Large intestine (tissue), 12 donors: ENCODE measurements around the gene TNFRSF6B. TPM values are rescaled to one million over a fixed set of nuclear protein-coding genes. Genes with fewer than 3 reads are reported as not detected.
"Not testable (repeated sequence)": the region's sequence is repeated elsewhere in the genome, so short reads cannot be mapped to it uniquely, and the experiment has no call there.

Experiments used
- DNase-seq, 2 donors: peaks; one replicate each; pipeline versions ENCODE4 v3.0.0 to v3.0.0-alpha.2; 2013
- H3K27ac ChIP-seq: one replicate; pipeline ENCODE4 v1.5.1; 2013; ENCODE audit warnings: low read length
- H3K27me3 ChIP-seq: 2 replicates; pipeline ENCODE4 v1.6.1; 2013; ENCODE audit warnings: low read length; ENCODE audit not compliant: control insufficient read depth, insufficient read depth
- H3K36me3 ChIP-seq: 2 replicates; pipeline ENCODE4 v1.6.1; 2013; ENCODE audit warnings: low read length; ENCODE audit not compliant: control insufficient read depth, insufficient read depth
- H3K4me1 ChIP-seq: one replicate; pipeline ENCODE4 v1.6.1; 2013; ENCODE audit warnings: low read length; ENCODE audit not compliant: control insufficient read depth, insufficient read depth
- H3K4me3 ChIP-seq: one replicate; pipeline ENCODE4 v1.5.1; 2013; ENCODE audit warnings: low read length
- H3K9me3 ChIP-seq: one replicate; pipeline ENCODE4 v1.6.1; 2013; ENCODE audit warnings: mild to moderate bottlenecking, low read depth, low read length, moderate library complexity; ENCODE audit not compliant: control insufficient read depth
- WGBS: methylation state at CpG from one replicate; pipeline ENCODE4 v1.1.5; 2013; ENCODE audit warnings: low lambda C conversion rate; ENCODE audit not compliant: insufficient coverage; 5-methylcytosine and 5-hydroxymethylcytosine counted together
- long read RNA-seq, 11 donors: transcript quantifications; one replicate each; lab custom pipeline, GENCODE V29; 2026
- polyA plus RNA-seq: library from polyadenylated mRNA; unstranded; fragments of 120-200 nt; gene quantifications from one replicate; pipeline ENCODE4 v1.2.1, GENCODE V29; 2013

TNFRSF6B gene
- 1.9 TPM for polyA plus RNA-seq
- long read RNA-seq, donor 1, result 0 reads
- long read RNA-seq, donor 2, result 0 reads
- long read RNA-seq, donor 3, partial matches to known transcripts, result 0 of 2 reads
- long read RNA-seq, donor 3, other reads (novel, unspliced or antisense), result 0 of 2 reads
- long read RNA-seq, donor 4, partial matches to known transcripts, result 0 of 1 reads
- long read RNA-seq, donor 4, other reads (novel, unspliced or antisense), result 0 of 1 reads
- long read RNA-seq, donor 5, result 0 reads
- long read RNA-seq, donor 6, result 0 reads
- long read RNA-seq, donor 7, result 0 reads
- long read RNA-seq, donor 8, result 0 reads
- long read RNA-seq, donor 9, partial matches to known transcripts, result 0 of 2 reads
- long read RNA-seq, donor 9, other reads (novel, unspliced or antisense), result 0 of 2 reads
- long read RNA-seq, donor 10, result 0 reads
- long read RNA-seq, donor 11, result 0 reads

- no peaks in the 10 kb centered on the region for H3K27me3 ChIP-seq
- no peaks in the 10 kb centered on the region for H3K9me3 ChIP-seq
- no peak within 1 kb of the TSS for H3K27ac ChIP-seq
- no peak for DNase-seq
- H3K4me3 ChIP-seq, result peak within 1 kb of the TSS; percentile 18
- peaks cover 25% of the 10 kb centered on the region for H3K36me3 ChIP-seq
- peaks cover 11% of the 10 kb centered on the region for H3K4me1 ChIP-seq
- no CpG with 5 or more reads among the region's 52 CpGs for WGBS
These were observed at the start of gene TNFRSF6B for GRCh38 chr20:63696628-63697356. Gene TNFRSF6B, plus strand, starts transcription at chr20:63696652. Its CDS starts 116 bp downstream, at chr20:63696768.

- peaks cover 4% of the 10 kb centered on the region for H3K4me1 ChIP-seq
- no CpG with 5 or more reads among the region's 6 CpGs for WGBS
These were observed 48.3 kb upstream of the TNFRSF6B start for GRCh38 chr20:63648190-63648589.

GRCh38 chr20:63648895-63649589, 47.4 kb upstream of the TNFRSF6B start:
- no CpG with 5 or more reads among the region's 11 CpGs for WGBS
- no peaks in the 10 kb centered on the region for H3K9me3 ChIP-seq

More at GRCh38 chr20:63648190-63648589, 48.3 kb upstream of the TNFRSF6B start:
- Histone ChIP-seq H3K9me3 (no peaks in the 10 kb centered on the region), H3K27me3 (peaks cover 17% of the 10 kb centered on the region), H3K27ac (no peak overlapping the region), H3K4me3 (no peak overlapping the region), H3K36me3 (no peaks in the 10 kb centered on the region)
- no peak for DNase-seq

GRCh38 chr20:63650486-63650885, 46.0 kb upstream of the TNFRSF6B start:
- H3K9me3 ChIP-seq, H3K36me3 ChIP-seq, H3K4me1 ChIP-seq, H3K4me3 ChIP-seq, H3K27ac ChIP-seq, DNase-seq: not testable (repeated sequence)
- H3K27me3 ChIP-seq, result peaks cover 28% of the 10 kb centered on the region
- no CpG with 5 or more reads among the region's 25 CpGs for WGBS

More at GRCh38 chr20:63648895-63649589, 47.4 kb upstream of the TNFRSF6B start:
- Histone ChIP-seq H3K27ac (no peak overlapping the region), H3K4me3 (no peak overlapping the region), H3K36me3 (no peaks in the 10 kb centered on the region), H3K4me1 (peaks cover 9% of the 10 kb centered on the region), H3K27me3 (peaks cover 20% of the 10 kb centered on the region)
- DNase-seq, result no peak

GRCh38 chr20:63651942-63652191, 44.6 kb upstream of the TNFRSF6B start:
- H3K27ac ChIP-seq, result no peak overlapping the region
- peak overlapping the region; percentile 33 for H3K4me3 ChIP-seq
- H3K9me3 ChIP-seq, result no peaks in the 10 kb centered on the region
- H3K36me3 ChIP-seq, result no peaks in the 10 kb centered on the region
- WGBS, result no CpG with 5 or more reads among the region's 11 CpGs
- peaks cover 9% of the 10 kb centered on the region for H3K4me1 ChIP-seq
- no peak for DNase-seq
- H3K27me3 ChIP-seq, result peaks cover 28% of the 10 kb centered on the region

GRCh38 chr20:63652192-63652980, 44.1 kb upstream of the TNFRSF6B start:
- Histone ChIP-seq H3K36me3 (no peaks in the 10 kb centered on the region), H3K27me3 (peaks cover 28% of the 10 kb centered on the region), H3K27ac (no peak overlapping the region), H3K4me3 (peak overlapping the region; percentile 33), H3K4me1 (peaks cover 12% of the 10 kb centered on the region), H3K9me3 (no peaks in the 10 kb centered on the region)
- no CpG with 5 or more reads among the region's 91 CpGs for whole genome bisulfite sequencing
- DNase-seq, result no peak

GRCh38 chr20:63653041-63653973, 43.1 kb upstream of the TNFRSF6B start, which contains the start of gene STMN3:
Gene STMN3, minus strand, starts transcription at chr20:63653424. Its CDS starts 79 bp downstream, at chr20:63653345.
- no CpG with 5 or more reads among the region's 73 CpGs for WGBS
- Histone ChIP-seq H3K36me3 (no peaks in the 10 kb centered on the region), H3K9me3 (no peaks in the 10 kb centered on the region), H3K4me1 (peaks cover 17% of the 10 kb centered on the region), H3K27me3 (peaks cover 28% of the 10 kb centered on the region), H3K4me3 (peak within 1 kb of the TSS; percentile 48), H3K27ac (peak within 1 kb of the TSS; percentile 76)
- peak; percentile 80 to 85 for DNase-seq

GRCh38 chr20:63653974-63654668, 42.3 kb upstream of the TNFRSF6B start:
- H3K27ac ChIP-seq, result peak overlapping the region; percentile 76
- H3K27me3 ChIP-seq, result peaks cover 28% of the 10 kb centered on the region
- no CpG with 5 or more reads among the region's 15 CpGs for WGBS
- DNase-seq, result no peak
- H3K4me3 ChIP-seq, result peak overlapping the region; percentile 48
- H3K36me3 ChIP-seq, result no peaks in the 10 kb centered on the region
- H3K4me1 ChIP-seq, result peaks cover 19% of the 10 kb centered on the region
- H3K9me3 ChIP-seq, result no peaks in the 10 kb centered on the region

GRCh38 chr20:63655249-63655648, 41.2 kb upstream of the TNFRSF6B start:
- H3K4me1 ChIP-seq, result peaks cover 28% of the 10 kb centered on the region
- peaks cover 28% of the 10 kb centered on the region for H3K27me3 ChIP-seq
- no peak for DNase-seq
- no peaks in the 10 kb centered on the region for H3K9me3 ChIP-seq
- peaks cover under 1% of the 10 kb centered on the region for H3K36me3 ChIP-seq
- no CpG with 5 or more reads among the region's 4 CpGs for WGBS
- H3K4me3 ChIP-seq, result no peak overlapping the region
- H3K27ac ChIP-seq, result no peak overlapping the region
